ENCODE data around the gene PARK7. TPM values are rescaled to one million over a fixed set of nuclear protein-coding genes. Genes with fewer than 3 reads are reported as not detected.

Gene PARK7
- total RNA-seq, 1 donor from 2014 or later: 282 TPM

DNA sequence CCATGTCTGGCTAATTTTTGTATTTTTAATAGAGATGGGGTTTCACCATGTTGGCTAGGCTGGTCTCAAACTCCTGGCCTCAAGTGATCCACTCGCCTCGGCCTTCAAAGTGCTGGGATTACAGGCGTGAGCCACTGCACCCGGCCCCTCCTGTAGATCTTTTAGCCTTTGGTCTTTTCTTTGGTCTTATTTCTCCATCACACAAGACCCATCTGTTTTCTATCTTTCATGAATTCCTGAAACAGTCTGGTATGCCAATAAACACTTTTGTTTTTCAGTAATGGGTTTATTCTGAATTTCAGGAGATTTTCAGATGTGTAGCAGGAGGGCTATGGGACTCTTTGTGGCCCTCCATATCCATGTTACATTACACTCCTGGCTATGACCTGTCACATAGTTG lies 41.4 kb downstream of the PARK7 start:
- DNase-seq (ENCODE audit: low read depth): no peak
- no peak overlapping the region for H3K4me3 ChIP-seq (ENCODE audit: low read depth, low read length)
- TF ChIP-seq, protein P1, sequence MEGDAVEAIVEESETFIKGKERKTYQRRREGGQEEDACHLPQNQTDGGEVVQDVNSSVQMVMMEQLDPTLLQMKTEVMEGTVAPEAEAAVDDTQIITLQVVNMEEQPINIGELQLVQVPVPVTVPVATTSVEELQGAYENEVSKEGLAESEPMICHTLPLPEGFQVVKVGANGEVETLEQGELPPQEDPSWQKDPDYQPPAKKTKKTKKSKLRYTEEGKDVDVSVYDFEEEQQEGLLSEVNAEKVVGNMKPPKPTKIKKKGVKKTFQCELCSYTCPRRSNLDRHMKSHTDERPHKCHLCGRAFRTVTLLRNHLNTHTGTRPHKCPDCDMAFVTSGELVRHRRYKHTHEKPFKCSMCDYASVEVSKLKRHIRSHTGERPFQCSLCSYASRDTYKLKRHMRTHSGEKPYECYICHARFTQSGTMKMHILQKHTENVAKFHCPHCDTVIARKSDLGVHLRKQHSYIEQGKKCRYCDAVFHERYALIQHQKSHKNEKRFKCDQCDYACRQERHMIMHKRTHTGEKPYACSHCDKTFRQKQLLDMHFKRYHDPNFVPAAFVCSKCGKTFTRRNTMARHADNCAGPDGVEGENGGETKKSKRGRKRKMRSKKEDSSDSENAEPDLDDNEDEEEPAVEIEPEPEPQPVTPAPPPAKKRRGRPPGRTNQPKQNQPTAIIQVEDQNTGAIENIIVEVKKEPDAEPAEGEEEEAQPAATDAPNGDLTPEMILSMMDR (conservative IDR thresholded peaks at IDR 0.05; ENCODE audit: low read depth, low read length): no peak

DNA sequence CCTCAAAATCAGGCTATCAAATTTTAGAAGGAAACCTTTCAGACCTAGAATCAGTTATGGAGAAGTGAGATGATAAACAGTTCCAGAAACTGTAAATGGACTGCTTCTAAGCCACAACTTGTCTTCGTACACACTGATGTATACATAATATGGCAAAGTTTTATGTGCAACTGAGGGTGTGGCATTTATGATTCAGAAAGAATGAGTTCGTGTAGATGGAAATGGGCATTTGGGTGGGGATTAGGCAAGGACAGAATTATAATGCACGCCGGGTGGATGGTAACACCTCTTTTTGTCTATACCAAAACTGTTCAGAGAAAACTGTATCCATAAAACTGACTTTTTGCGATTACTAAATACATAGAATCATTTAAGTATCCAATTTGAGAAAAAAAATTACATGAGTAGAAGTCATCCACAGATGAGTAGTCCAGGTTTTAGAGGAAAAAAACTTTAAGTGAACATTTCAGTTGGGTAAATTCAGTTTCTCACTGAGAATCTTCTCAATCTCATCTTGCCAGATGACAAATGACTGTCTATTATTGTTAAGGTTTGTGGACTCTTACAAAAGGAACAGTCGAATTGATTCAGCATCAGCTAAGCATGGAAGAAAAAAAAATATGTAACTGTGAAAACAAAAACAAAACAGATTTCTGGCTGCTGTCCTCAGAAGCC lies 42.1 kb downstream of the PARK7 start:
- H3K4me3 ChIP-seq (ENCODE audit: low read depth, low read length): no peak overlapping the region
- TF ChIP-seq, protein P1 (conservative IDR thresholded peaks at IDR 0.05; ENCODE audit: low read depth, low read length): no peak
- no peak for DNase-seq (ENCODE audit: low read depth)

DNA sequence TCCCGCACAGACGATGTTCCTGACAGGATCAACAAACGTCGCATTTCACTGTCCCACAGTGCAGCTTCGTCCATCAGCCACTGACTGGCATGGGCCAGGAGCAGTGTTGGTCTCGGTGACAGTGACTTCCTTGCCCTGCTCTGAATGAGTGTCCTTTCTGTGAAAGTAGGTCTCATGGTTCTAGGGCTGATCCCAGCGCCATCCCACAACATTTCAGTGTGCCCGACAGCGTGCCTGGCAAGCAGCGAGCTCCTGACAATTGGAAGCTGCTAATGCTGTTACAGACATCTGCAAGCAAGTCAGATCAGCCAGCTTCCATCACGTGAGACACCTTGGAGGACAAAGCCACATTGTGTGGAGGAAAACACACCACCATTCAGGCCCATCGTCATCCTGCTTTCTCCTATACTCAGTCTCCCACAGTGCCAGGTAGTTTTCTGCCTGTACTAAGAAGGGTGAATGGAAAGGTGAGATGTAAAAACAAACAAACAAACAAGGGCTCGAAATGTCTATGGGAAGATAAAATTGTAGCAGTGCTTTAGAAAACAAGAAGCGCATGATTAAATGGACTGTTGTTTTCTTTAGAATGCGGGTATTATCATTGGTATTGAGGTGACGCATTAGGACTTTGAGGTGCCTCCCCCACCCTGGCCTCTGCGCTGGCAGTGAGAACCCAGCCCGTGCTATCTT lies 42.7 kb downstream of the PARK7 start:
- DNase-seq (ENCODE audit: low read depth): no peak
- no peak overlapping the region for H3K4me3 ChIP-seq (ENCODE audit: low read depth, low read length)
- TF ChIP-seq, protein P1 (conservative IDR thresholded peaks at IDR 0.05; ENCODE audit: low read depth, low read length): no peak

DNA sequence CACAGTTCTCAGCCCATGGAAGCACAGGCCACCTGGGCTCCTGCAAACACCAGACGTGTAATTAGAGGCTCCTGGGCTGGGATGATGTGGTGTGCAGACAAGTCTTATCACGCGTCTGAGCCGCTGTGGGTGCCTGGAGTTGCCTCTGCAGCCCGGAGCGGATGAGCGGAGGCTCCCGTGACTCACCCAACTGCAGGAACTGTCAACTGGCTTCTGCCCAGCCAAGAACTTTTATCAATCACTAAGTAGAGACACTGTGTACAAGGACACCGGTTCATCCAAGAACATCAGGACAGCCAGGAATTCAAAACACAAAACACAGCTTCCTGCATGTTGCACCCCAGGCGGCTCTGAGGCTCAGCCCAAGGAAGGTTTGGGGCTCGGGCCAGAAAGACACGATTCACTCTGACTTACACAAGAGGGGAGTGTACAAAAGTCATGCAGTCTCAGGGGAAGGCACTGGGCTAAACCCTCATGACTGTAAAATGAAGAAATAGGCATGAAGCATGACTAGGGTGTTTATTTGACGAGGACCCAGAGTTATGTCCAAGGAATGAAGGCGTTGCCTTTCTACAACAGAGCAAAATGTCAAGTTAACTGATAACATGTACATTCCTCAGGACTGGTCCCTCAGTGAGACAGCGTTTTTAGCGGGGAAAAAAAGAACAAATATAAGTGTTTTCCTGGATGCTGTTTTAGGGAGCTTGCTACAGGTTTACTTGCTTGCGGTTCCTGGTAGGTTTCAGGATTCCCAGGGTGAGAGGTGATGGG lies 43.5 kb downstream of the PARK7 start:
- H3K4me3 ChIP-seq (ENCODE audit: low read depth, low read length): no peak overlapping the region
- DNase-seq (ENCODE audit: low read depth): peak; percentile 90
- TF ChIP-seq, protein P1 (conservative IDR thresholded peaks at IDR 0.05; ENCODE audit: low read depth, low read length): no peak

DNA sequence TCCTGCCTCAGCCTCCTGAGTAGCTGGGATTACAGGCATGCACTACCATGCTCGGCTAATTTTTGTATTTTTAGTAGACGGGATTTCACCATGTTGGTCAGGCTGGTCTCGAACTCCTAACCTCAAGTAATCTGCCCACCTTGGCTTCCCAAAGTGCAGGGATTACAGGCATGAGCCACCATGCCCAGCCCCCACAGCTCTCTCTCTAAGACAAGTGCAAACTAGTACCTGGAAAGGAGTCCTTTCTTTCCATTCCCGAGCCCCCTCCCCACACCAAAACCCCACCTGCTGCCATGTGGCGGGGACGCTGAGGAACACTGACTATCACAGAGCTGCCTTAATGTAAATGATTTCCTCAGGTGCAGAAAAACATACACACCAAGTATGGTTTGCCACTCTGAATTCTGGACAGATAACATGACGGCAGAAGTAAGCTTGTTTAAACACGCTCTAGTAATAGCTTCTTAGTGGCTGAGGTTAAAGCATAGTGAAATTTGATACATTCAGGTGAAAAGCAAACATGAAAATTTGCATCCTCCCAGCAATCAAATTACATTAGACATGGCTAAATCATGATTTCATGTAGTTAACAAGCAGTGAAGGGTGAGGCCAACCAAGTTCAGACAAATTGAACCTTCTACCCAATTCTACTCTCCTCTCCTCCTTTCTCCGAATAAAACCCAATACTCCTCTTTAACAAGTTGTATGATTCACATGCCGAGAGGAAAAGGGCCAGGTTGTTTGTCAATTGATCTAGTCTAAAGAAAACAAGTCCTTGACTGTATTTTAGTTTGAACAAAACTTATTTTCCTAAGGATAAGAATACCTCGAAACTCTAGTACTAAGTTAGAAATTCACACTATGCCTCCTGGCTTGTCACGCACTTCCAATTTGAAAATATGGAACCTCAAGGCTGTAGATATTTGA lies 44.8 kb downstream of the PARK7 start:
- H3K4me3 ChIP-seq (ENCODE audit: low read depth, low read length): no peak overlapping the region
- TF ChIP-seq, protein P1 (conservative IDR thresholded peaks at IDR 0.05; ENCODE audit: low read depth, low read length): no peak
- no peak for DNase-seq (ENCODE audit: low read depth)
